Right lobe of liver (tissue), 4 donors: ENCODE results near the gene CNEP1R1.

ENCODE experiments used
- POLR2A ChIP-seq: fragments of 450-650 bp; IDR thresholded peaks from one replicate; pipeline ENCODE4 v1.6.1; 2017; ENCODE audit warnings: antibody characterized with exemption, mild to moderate bottlenecking
- TF ChIP-seq, protein P1 (sequence below), 4 donors: fragments of 200-600 bp in 3 of 4; fragments of 450-650 bp in 1 of 4; IDR thresholded peaks; one replicate each; pipeline versions ENCODE4 v1.5.1 to v1.8.0; 2016 to 2022; ENCODE audit warnings: antibody characterized with exemption in 4 of 4, mild to moderate bottlenecking in 2 of 4
- donor health status: DM: no; HTN: no; CAD: no.
- donor health status: DM: no; HTN: no; CAD: no.
- donor health status: DM: no; HTN: yes; CAD: no.

DNA sequence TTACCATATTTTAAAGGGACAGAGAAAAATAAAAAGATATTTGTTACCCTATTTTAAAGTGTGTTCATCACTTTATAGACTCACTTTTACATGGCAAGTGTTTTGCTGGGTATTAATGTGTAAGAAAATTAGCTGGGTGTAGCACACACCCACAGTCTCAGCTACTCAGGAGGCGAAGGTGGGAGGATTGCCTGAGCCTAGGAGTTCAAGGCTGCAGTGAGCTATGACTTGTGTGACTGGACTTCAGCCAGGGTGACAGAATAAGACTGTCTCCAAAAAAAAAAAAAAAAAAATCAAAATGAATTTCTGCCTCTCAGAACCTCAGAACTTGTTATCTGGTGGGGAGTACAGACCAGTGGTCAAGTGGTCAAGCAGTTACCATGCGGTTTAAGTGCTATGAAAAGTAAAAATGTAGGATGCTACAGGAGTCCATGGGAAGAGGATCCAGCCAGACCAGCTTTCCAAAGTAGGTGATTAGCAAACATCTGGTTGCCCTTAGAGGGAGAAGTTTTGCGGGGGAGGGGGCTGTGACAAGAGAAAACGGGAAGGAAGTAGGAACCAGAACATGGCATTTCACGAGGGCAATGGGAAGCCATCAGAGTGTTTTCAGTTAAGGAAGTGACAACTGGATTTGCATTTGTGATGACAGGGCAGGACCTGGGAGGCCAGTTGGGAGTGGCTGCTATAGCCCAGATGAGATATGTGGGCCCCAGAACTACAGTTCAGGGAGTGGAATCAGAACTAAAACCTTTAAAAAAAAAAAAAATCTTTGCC is 13.9 kb downstream of the CNEP1R1 start:
- TF ChIP-seq, protein P1, sequence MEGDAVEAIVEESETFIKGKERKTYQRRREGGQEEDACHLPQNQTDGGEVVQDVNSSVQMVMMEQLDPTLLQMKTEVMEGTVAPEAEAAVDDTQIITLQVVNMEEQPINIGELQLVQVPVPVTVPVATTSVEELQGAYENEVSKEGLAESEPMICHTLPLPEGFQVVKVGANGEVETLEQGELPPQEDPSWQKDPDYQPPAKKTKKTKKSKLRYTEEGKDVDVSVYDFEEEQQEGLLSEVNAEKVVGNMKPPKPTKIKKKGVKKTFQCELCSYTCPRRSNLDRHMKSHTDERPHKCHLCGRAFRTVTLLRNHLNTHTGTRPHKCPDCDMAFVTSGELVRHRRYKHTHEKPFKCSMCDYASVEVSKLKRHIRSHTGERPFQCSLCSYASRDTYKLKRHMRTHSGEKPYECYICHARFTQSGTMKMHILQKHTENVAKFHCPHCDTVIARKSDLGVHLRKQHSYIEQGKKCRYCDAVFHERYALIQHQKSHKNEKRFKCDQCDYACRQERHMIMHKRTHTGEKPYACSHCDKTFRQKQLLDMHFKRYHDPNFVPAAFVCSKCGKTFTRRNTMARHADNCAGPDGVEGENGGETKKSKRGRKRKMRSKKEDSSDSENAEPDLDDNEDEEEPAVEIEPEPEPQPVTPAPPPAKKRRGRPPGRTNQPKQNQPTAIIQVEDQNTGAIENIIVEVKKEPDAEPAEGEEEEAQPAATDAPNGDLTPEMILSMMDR (IDR thresholded peaks at IDR 0.05): no peak
- no peak for TF ChIP-seq POLR2A
